ENCODE results near the gene MORN1. TPM values are rescaled to one million over a fixed set of nuclear protein-coding genes. Genes with fewer than 3 reads are reported as not detected.
A peak's percentile ranks its signal among the peaks of the same experiment; 100 is the strongest.

MORN1 gene
- total RNA-seq, 1 donor from 2014 or later: 11.1 TPM

DNA sequence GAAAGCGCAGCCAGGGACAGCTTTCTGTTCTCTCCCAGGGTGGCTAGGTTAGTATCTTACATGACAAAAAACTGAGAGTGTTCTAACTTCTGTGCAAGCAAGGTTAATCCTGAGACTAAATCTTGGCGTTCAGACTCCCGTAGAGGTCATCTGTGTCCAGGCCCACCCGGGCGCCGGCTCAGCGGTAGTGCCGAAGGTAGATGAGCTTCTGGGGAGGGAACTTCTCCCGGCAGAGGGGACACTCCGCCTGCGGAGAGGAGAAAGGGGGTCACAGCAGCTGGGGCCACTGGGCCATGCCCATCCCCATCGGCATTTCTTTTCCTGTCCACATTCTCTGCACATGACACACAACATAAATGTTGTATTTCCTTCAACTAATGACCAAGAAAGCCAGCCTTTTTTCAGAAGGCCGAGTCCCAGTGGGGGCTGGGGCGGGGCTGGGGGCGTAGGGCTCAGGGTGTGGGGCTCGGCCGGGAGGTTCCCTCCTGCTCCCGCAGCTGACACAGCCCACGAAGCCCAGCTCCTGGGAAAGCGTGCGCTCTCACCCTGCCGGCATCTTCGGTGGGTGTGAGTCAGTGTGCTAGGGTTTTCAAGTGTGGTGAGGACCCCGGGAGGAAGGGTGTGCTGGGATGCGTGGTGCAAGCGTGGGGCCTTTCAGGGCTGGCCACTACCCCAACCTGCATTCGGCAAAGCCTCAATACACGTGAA, 14.4 kb upstream of the MORN1 start:
- DNase-seq: peak; percentile 56
- intact Hi-C loops (cut with micrococcal nuclease): no loop called here
- Mint-ChIP-seq H3K4me3 (no peak overlapping the region), H3K4me1 (no peaks in the 10 kb centered on the region), H3K27me3 (no peaks in the 10 kb centered on the region), H3K27ac (no peak overlapping the region), H3K9me3 (no peaks in the 10 kb centered on the region), H3K36me3 (ENCODE audit: low read depth) (peaks cover 40% of the 10 kb centered on the region)

DNA sequence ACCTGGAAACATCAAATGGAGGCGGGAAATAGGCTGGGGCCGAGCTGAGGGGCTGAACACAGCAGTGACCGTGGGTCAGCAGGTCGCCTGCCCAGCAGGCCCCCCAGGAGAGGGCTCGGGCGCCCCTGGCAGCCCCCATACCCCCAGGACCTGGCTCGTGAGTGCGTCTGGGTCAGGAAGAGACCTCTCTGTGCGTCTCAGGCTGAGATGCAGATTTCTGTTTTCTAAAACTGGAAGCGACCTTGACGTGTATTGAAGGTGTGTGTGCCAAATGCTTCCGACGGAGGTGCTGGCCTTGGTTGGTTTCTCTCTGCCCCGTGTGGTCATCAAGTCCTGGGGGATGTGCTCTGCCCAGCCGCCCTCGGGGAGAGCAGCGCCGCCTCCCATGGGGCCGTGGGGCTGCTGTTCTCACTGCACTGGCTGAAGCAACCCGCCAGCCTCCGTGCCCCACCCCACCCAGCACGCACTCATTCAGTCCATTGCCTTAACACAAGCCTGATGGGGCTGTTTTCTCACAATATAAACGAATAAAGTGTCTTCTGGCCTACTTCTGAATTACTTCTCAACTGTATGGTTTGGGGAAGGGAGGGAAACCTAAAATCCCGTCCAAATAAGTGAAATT, 13.6 kb upstream of the MORN1 start:
- no peak overlapping the region for H3K4me3 Mint-ChIP-seq
- H3K9me3 Mint-ChIP-seq: no peaks in the 10 kb centered on the region
- no peaks in the 10 kb centered on the region for H3K27me3 Mint-ChIP-seq
- peaks cover 2% of the 10 kb centered on the region for H3K4me1 Mint-ChIP-seq
- DNase-seq: no peak
- no peak overlapping the region for H3K27ac Mint-ChIP-seq
- H3K36me3 Mint-ChIP-seq (ENCODE audit: low read depth): peaks cover 46% of the 10 kb centered on the region
- intact Hi-C loops (cut with micrococcal nuclease): no loop called here

DNA sequence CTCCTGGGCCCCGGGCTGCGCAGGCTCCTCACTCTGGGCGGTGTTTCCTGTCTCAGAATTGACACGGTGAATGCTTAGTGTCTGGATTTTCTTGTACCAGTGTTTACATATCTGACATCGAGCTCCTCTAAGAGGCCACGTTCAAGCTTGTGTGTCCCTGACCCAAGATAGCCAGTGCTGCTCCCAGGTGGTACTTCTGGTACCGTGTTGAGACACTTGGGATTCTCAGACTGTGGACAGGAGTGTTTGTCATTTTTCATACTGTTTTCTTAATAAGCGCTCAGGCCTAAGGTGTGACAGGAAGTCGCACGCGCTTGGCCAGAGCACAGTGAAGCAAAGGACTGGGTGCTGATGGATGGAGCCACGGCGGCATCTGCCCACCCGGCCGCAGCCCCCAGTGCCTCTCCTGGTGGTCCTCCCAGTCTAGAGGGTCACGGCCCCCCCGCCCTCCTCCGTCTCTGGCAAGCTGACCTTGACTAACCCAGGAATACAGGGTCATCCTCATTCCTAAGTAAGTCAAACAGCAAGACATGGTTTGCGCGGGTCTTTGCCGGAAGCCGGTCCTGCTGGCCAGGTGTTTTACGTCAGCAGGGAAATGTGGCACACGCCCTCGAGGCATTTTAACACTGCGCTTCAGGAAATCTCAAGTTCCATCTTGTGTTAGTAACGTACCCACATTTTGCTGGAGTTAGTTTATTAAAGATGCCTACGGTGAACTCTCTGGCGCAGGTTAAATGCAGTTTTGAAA, 13.0 kb upstream of the MORN1 start:
- Mint-ChIP-seq H3K27ac (no peak overlapping the region), H3K4me1 (peaks cover 2% of the 10 kb centered on the region), H3K36me3 (ENCODE audit: low read depth) (peaks cover 50% of the 10 kb centered on the region), H3K9me3 (no peaks in the 10 kb centered on the region), H3K27me3 (no peaks in the 10 kb centered on the region), H3K4me3 (no peak overlapping the region)
- intact Hi-C loops (cut with micrococcal nuclease): no loop called here
- DNase-seq: no peak

DNA sequence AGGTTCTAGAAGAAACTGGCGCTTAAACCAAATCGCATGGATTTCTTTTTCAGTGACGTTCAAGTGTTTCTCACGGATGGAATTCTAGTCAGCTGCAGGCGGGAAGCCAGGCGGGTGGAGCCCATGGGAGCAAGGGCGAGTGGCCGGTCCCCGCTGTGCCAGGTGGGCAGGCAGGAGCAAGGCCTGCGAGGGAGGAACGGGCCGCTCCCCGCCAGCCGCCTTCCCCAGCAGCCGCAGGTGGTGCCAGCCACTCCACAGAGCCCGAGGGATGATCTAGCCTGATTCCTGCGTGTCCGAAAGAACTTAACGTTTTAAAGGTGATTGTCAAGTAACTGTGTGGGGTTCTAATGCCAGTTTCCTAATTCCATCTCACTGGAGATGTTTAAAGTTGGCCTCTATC, 11.9 kb upstream of the MORN1 start:
- intact Hi-C loops (cut with micrococcal nuclease): no loop called here
- DNase-seq: no peak
- H3K4me1 Mint-ChIP-seq: peaks cover 2% of the 10 kb centered on the region
- no peak overlapping the region for H3K27ac Mint-ChIP-seq
- no peaks in the 10 kb centered on the region for H3K9me3 Mint-ChIP-seq
- H3K4me3 Mint-ChIP-seq: no peak overlapping the region
- H3K27me3 Mint-ChIP-seq: no peaks in the 10 kb centered on the region
- peaks cover 54% of the 10 kb centered on the region for H3K36me3 Mint-ChIP-seq (ENCODE audit: low read depth)

DNA sequence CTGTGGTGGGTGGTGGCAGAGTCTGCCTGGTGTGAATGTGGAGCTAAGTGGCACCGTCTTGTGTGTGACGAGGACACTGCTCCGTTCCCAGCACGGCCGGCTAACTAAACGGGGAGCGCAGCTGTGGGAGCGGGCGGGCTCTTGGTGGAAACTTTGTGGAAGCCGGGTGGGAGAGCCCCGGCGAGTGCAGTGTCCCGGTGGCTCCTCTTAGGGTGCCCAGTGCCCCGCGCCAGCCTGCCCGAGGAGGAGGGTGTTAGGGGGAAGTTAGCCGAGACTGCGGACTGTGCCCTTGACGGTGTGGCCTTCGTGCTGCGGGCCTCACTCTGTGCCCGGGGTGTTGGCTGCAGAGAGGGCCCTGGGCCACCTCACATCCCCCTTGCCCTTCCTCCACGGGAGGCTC, 11.1 kb upstream of the MORN1 start:
- no peak overlapping the region for H3K4me3 Mint-ChIP-seq
- no peak for DNase-seq
- intact Hi-C loops (cut with micrococcal nuclease): no loop called here
- H3K4me1 Mint-ChIP-seq: peaks cover 2% of the 10 kb centered on the region
- H3K36me3 Mint-ChIP-seq (ENCODE audit: low read depth): peaks cover 56% of the 10 kb centered on the region
- no peaks in the 10 kb centered on the region for H3K9me3 Mint-ChIP-seq
- H3K27ac Mint-ChIP-seq: no peak overlapping the region
- no peaks in the 10 kb centered on the region for H3K27me3 Mint-ChIP-seq

DNA sequence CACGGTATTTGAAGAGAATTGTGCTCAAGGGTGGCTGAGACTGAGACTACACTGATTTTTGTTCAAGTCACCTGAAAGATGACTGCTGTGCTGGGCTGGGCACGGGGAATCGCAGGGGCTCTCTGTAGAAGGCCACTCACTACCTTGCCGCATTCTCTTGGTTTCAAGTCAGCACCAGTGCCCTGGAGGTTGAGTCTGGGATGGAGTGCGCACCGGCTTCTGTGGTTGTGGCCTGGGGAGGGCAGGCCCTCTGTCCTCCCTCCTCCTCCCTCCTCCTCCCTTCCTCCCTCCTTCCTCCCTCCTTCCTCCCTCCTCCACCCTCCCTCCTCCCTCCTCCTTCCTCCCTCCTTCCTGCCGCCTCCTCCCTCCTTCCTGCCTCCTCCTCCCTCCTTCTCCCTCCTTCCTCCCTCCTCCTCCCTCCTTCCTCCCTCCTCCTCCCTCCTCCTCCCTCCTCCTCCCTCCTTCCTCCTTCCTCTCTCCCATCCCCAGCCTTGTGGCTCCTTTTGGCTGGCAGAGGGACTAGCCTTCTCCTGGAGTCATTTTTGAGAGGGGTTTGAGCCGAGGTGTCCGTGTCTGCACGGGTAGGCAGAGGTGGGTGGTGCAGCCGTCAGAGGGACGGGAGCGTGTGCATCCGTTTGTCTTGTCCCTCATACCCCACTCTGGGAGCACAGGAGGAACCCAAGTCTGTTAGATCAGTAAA, 9.7 kb upstream of the MORN1 start:
- no peak overlapping the region for H3K4me3 Mint-ChIP-seq
- H3K4me1 Mint-ChIP-seq: peaks cover 4% of the 10 kb centered on the region
- peak overlapping the region; percentile 37 for H3K27ac Mint-ChIP-seq
- intact Hi-C loops (cut with micrococcal nuclease): no loop called here
- no peaks in the 10 kb centered on the region for H3K9me3 Mint-ChIP-seq
- no peaks in the 10 kb centered on the region for H3K27me3 Mint-ChIP-seq
- DNase-seq: no peak
- peaks cover 64% of the 10 kb centered on the region for H3K36me3 Mint-ChIP-seq (ENCODE audit: low read depth)

DNA sequence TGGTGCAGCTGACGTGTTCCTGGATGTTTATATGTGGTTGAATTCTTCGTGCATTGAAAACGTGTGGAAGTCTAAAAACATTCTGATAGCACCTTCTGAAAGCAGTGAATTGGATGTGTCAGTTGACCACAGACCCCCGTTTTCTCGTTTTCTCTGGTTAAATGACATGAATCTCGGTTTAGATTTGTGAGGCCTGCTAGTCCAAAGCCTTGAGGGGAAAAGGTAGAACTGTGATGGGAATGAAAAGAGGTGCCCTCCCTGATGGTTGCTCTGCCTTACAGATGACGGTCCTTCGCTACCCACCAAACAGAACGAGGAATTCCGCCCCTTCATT, 9.2 kb upstream of the MORN1 start:
- intact Hi-C loops (cut with micrococcal nuclease): no loop called here
- H3K27ac Mint-ChIP-seq: peak overlapping the region; percentile 15
- no peak for DNase-seq
- H3K27me3 Mint-ChIP-seq: no peaks in the 10 kb centered on the region
- H3K36me3 Mint-ChIP-seq (ENCODE audit: low read depth): peaks cover 66% of the 10 kb centered on the region
- H3K4me3 Mint-ChIP-seq: no peak overlapping the region
- H3K9me3 Mint-ChIP-seq: no peaks in the 10 kb centered on the region
- H3K4me1 Mint-ChIP-seq: peaks cover 4% of the 10 kb centered on the region

DNA sequence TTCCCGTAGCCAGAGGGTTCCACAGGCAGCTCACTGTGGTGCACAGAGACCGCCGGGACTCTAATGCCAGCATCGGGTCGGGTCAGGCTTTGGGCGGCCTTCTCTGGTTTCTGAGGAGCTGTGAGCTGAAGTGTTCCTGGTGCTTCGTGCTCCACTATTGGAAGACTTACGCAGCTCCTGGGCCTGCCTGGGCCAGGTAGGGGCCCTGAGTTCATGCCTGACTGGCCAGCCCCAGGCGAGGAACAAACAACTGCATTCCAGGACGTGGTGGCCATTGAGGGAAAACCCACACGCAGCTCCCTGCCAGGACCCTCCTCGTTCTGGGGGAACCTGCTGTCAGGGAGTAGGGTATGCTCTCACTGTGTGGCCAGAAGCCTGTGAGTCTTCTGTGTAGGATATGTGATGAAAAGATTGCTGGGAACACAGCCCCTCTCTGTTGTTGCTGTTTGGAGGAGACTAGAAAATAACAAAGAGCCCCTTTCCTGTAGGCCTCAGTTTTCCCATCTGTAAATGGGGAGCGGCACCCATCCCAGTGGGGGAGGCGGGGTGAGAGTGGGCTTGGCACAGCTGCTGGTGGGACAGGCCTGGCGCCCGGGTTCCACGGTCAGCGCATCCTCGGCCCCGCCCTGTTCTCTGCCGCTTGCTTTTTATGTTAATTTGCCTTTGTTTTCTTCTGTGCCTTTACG, 8.7 kb upstream of the MORN1 start:
- Mint-ChIP-seq H3K36me3 (ENCODE audit: low read depth) (peaks cover 66% of the 10 kb centered on the region), H3K27me3 (no peaks in the 10 kb centered on the region), H3K4me3 (no peak overlapping the region), H3K9me3 (no peaks in the 10 kb centered on the region), H3K4me1 (peaks cover 4% of the 10 kb centered on the region), H3K27ac (no peak overlapping the region)
- intact Hi-C loops (cut with micrococcal nuclease): no loop called here
- DNase-seq: no peak

DNA sequence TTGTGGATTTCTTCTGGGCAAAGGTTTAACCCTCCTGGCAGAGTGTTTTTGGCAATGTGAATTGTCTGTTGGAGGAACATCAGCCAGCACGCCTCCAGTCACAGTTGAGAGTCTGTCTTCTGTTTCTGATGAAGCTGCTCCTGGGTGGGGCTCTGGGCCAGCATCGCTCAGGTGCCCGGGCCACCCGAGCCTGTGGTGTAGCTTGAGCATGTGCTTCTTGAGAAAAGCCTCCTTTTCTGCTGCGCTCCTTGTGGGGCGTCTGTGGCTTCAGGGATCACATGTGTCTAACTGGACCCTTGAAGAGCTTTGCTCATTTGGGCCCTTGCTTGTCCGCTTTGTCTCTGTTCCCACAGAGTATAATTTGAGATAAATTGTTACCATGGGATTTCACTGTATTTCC, 7.5 kb upstream of the MORN1 start:
- peaks cover 10% of the 10 kb centered on the region for H3K4me1 Mint-ChIP-seq
- intact Hi-C loops (cut with micrococcal nuclease): no loop called here
- peaks cover 68% of the 10 kb centered on the region for H3K36me3 Mint-ChIP-seq (ENCODE audit: low read depth)
- no peak for DNase-seq
- H3K4me3 Mint-ChIP-seq: no peak overlapping the region
- no peaks in the 10 kb centered on the region for H3K27me3 Mint-ChIP-seq
- H3K27ac Mint-ChIP-seq: no peak overlapping the region
- no peaks in the 10 kb centered on the region for H3K9me3 Mint-ChIP-seq

DNA sequence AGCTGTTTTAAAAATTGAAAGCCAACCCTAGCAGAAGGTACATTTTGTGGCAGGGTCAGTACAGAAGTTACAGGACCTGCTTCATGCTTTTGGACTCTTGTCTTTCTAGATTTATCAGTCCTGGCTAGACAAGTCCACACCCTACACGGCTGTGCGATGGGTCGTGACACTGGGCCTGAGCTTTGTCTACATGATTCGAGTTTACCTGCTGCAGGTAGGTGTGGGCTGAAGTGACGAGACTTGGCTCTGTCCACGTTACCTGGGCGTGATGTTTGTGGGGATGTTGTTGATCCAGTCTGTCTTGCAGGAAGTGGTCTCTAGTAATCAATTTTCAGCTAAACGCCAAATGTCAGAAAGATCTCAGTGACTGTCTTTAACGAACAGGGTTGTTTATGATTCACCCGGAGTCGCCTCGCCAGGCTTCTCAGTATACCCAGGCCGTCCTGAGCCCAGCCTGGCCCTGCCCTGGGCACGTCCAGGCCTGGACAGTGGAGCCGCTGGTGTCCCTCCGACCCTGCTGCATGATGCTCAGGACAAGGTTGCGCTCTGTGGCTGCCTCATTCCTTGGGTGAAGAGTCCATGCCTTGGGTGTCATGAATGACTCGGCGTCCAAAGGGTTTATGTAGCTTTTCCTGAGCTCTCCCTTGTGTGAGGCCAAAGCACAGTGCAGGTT, 5.8 kb upstream of the MORN1 start:
- peaks cover 73% of the 10 kb centered on the region for H3K36me3 Mint-ChIP-seq (ENCODE audit: low read depth)
- no peaks in the 10 kb centered on the region for H3K9me3 Mint-ChIP-seq
- intact Hi-C loops (cut with micrococcal nuclease): no loop called here
- H3K27me3 Mint-ChIP-seq: no peaks in the 10 kb centered on the region
- peaks cover 23% of the 10 kb centered on the region for H3K4me1 Mint-ChIP-seq
- H3K27ac Mint-ChIP-seq: no peak overlapping the region
- no peak overlapping the region for H3K4me3 Mint-ChIP-seq
- DNase-seq: no peak

DNA sequence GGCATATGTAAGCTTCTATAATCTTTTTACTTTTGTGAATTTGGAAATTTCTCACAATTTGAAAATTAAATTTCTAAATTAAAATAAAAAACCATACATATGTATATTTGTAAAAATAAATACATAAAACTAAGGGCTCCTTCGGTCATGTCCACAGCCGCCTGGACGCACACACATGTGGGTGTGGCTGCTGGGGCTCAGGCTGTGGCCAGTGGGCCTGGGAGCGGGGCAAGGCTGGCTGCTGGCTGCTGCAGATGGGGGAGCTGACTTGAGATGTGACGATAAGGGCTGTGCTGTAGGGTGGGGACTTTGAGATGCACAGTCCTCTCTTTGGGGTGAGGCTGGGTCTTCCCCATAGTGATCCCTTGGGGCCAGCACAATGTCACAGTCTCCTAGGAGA, 5.1 kb upstream of the MORN1 start:
- Mint-ChIP-seq H3K4me3 (no peak overlapping the region), H3K27me3 (no peaks in the 10 kb centered on the region), H3K27ac (no peak overlapping the region), H3K9me3 (no peaks in the 10 kb centered on the region), H3K36me3 (ENCODE audit: low read depth) (peaks cover 66% of the 10 kb centered on the region), H3K4me1 (peaks cover 23% of the 10 kb centered on the region)
- intact Hi-C loops (cut with micrococcal nuclease): no loop called here
- DNase-seq: no peak

DNA sequence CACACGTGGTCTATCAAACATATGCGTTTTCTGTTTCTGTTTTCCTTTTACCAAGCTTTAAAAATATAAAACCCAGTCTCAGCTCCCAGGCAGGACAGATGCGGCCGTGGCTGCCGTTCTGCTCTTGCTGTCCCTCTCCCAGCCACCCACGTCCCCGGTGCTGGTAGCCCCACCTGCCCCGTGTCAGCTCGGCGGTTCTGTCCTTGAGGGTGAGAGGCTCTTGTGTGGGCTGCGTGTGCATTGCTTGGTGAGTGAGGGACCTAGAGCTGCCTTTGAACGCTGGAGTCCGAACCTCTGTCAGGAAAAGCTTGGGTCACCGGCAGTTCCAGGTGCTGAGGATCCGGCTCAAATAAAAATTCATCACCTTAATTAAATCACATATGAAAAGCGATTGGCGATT, 4.7 kb upstream of the MORN1 start:
- intact Hi-C loops (cut with micrococcal nuclease): no loop called here
- Mint-ChIP-seq H3K27ac (no peak overlapping the region), H3K27me3 (no peaks in the 10 kb centered on the region), H3K36me3 (ENCODE audit: low read depth) (peaks cover 64% of the 10 kb centered on the region), H3K9me3 (no peaks in the 10 kb centered on the region), H3K4me3 (no peak overlapping the region), H3K4me1 (peaks cover 23% of the 10 kb centered on the region)
- no peak for DNase-seq

DNA sequence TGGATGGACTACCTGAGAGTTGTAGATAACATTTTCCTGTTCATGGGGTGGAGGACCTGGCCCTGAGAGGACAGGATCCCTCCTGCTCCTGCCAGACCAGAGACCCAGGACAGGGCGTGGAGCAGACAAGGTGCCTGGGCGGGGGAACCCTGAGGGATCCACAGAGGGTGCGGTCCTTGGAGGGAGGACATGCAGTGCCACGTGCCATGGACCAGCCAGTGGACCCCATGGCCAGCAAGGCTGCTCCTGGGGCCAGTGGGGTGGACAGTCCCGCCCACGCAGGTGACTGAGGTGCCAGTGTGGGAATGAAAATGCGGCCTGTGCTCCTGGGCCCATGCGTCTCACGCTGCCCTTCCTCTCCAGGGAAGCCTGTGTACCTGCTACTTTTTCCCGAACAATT, 3.9 kb upstream of the MORN1 start:
- Mint-ChIP-seq H3K4me3 (no peak overlapping the region), H3K36me3 (ENCODE audit: low read depth) (peaks cover 56% of the 10 kb centered on the region), H3K27ac (peak overlapping the region; percentile 58), H3K9me3 (no peaks in the 10 kb centered on the region), H3K27me3 (no peaks in the 10 kb centered on the region), H3K4me1 (peaks cover 22% of the 10 kb centered on the region)
- intact Hi-C loops (cut with micrococcal nuclease): no loop called here
- DNase-seq: no peak
